ENCODE measurements around the gene NUB1.

The NUB1 gene

GRCh38 chr7:151320263-151320845 is 21.3 kb upstream of the NUB1 start:
- Histone ChIP-seq H3K27me3 (no peaks in the 10 kb centered on the region), H3K36me3 (no peaks in the 10 kb centered on the region), H3K4me1 (peaks cover 0 to under 1% (median 0%) of the 10 kb centered on the region in 4 donors), H3K4me3 (no peak overlapping the region), H3K27ac (no peak overlapping the region), H3K9me3 (peaks cover 0 to 13% (median 9%) of the 10 kb centered on the region in 3 donors)
- no peak for TF ChIP-seq CTCF (IDR thresholded peaks at IDR 0.05)
- intact Hi-C loops (cut with DNase I; ENCODE audit: low total_unique reads): no loop called here
- DNase-seq: no peak

- no peak for TF ChIP-seq CTCF (IDR thresholded peaks at IDR 0.05)
- intact Hi-C loops (cut with DNase I; ENCODE audit: low total_unique reads): no loop called here
- Histone ChIP-seq H3K4me1 (no peaks in the 10 kb centered on the region), H3K27me3 (no peaks in the 10 kb centered on the region), H3K9me3 (peaks cover 0 to 13% (median 9%) of the 10 kb centered on the region in 3 donors), H3K27ac (no peak overlapping the region), H3K36me3 (no peaks in the 10 kb centered on the region), H3K4me3 (no peak overlapping the region)
- no peak for DNase-seq
Observed at GRCh38 chr7:151321341-151321740, 20.3 kb upstream of the NUB1 start.

GRCh38 chr7:151322906-151323305 is 18.7 kb upstream of the NUB1 start:
- H3K4me3 ChIP-seq: no peak overlapping the region
- no peak for TF ChIP-seq CTCF (IDR thresholded peaks at IDR 0.05)
- no peak overlapping the region for H3K27ac ChIP-seq
- no peaks in the 10 kb centered on the region for H3K27me3 ChIP-seq
- DNase-seq: no peak
- H3K9me3 ChIP-seq: peaks cover 0 to 13% (median 9%) of the 10 kb centered on the region in 3 donors
- H3K4me1 ChIP-seq: no peaks in the 10 kb centered on the region
- no peaks in the 10 kb centered on the region for H3K36me3 ChIP-seq
- intact Hi-C loops (cut with DNase I; ENCODE audit: low total_unique reads): no loop called here

GRCh38 chr7:151327022-151327421 is 14.6 kb upstream of the NUB1 start:
- no peaks in the 10 kb centered on the region for H3K36me3 ChIP-seq
- no peaks in the 10 kb centered on the region for H3K9me3 ChIP-seq
- H3K27me3 ChIP-seq: no peaks in the 10 kb centered on the region
- no peaks in the 10 kb centered on the region for H3K4me1 ChIP-seq
- no peak overlapping the region for H3K27ac ChIP-seq
- no peak for DNase-seq
- TF ChIP-seq CTCF (IDR thresholded peaks at IDR 0.05): no peak
- H3K4me3 ChIP-seq: no peak overlapping the region
- intact Hi-C loops (cut with DNase I; ENCODE audit: low total_unique reads): no loop called here

GRCh38 chr7:151327659-151328058 is 14.0 kb upstream of the NUB1 start:
- H3K4me3 ChIP-seq: no peak overlapping the region
- intact Hi-C loops (cut with DNase I; ENCODE audit: low total_unique reads): no loop called here
- TF ChIP-seq CTCF (IDR thresholded peaks at IDR 0.05): no peak

GRCh38 chr7:151330181-151330580 is 11.4 kb upstream of the NUB1 start:
- Histone ChIP-seq H3K36me3 (no peaks in the 10 kb centered on the region), H3K4me1 (no peaks in the 10 kb centered on the region), H3K27me3 (no peaks in the 10 kb centered on the region), H3K9me3 (no peaks in the 10 kb centered on the region), H3K4me3 (no peak overlapping the region), H3K27ac (no peak overlapping the region)
- intact Hi-C loops (cut with DNase I; ENCODE audit: low total_unique reads): no loop called here
- DNase-seq: no peak
- no peak for TF ChIP-seq CTCF (IDR thresholded peaks at IDR 0.05)

More at GRCh38 chr7:151327659-151328058, 14.0 kb upstream of the NUB1 start:
- no peaks in the 10 kb centered on the region for H3K9me3 ChIP-seq
- H3K4me1 ChIP-seq: no peaks in the 10 kb centered on the region
- no peaks in the 10 kb centered on the region for H3K36me3 ChIP-seq
- no peaks in the 10 kb centered on the region for H3K27me3 ChIP-seq
- H3K27ac ChIP-seq: no peak overlapping the region
- DNase-seq: no peak

Data from tibial artery (tissue), 4 donors.